ENCODE data around the gene FNIP2.

DNA sequence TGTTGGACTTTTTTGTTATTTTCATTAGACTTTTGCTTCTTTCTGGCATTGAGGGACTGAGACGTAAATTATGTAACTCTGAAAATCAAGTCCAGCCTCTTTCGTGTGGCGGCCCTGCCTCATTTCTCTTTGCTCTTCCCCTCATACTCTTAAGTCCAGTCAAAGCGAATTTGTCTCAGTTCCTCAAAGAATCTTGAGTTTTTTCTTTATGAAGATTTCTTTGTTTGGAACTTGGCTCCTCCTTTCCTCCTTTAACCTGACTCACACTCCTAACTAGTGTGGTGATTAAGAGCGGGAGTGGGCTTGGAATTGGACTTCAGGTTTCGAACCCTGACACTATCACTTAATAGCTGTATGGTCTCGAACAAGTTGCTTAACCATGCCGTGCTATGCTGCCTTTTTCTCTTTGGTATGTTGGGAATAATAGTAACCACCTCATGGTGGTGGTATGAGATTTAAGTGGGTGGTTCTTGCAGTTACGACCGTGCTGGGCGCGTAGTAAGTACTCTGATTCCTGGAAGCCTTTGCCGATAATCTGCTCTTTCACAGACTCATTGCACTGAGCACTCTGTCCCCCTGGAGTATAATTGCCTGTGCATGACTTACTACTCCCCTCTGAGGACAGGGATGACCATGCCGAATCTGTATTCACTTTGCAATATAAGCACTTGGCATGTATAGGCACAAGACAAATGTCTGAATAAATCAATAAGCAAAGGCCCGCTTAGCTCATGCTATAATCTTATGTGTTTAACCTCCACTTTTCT is 19.1 kb downstream of the FNIP2 start:
- TF ChIP-seq, protein P1, sequence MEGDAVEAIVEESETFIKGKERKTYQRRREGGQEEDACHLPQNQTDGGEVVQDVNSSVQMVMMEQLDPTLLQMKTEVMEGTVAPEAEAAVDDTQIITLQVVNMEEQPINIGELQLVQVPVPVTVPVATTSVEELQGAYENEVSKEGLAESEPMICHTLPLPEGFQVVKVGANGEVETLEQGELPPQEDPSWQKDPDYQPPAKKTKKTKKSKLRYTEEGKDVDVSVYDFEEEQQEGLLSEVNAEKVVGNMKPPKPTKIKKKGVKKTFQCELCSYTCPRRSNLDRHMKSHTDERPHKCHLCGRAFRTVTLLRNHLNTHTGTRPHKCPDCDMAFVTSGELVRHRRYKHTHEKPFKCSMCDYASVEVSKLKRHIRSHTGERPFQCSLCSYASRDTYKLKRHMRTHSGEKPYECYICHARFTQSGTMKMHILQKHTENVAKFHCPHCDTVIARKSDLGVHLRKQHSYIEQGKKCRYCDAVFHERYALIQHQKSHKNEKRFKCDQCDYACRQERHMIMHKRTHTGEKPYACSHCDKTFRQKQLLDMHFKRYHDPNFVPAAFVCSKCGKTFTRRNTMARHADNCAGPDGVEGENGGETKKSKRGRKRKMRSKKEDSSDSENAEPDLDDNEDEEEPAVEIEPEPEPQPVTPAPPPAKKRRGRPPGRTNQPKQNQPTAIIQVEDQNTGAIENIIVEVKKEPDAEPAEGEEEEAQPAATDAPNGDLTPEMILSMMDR (IDR thresholded peaks at IDR 0.05), result no peak
- no peak for TF ChIP-seq EP300 (IDR thresholded peaks at IDR 0.05)
- TF ChIP-seq POLR2A (IDR thresholded peaks at IDR 0.05), result no peak
- no peak for TF ChIP-seq POLR2AphosphoS5 (IDR thresholded peaks at IDR 0.05)
